ENCODE results near the gene MAS1. TPM values are rescaled to one million over a fixed set of nuclear protein-coding genes. Genes with fewer than 3 reads are reported as not detected.
"Not testable (repeated sequence)": the region's sequence is repeated elsewhere in the genome, so short reads cannot be mapped to it uniquely, and the experiment has no call there.

Gene MAS1
- total RNA-seq, result not detected
- long read RNA-seq, result 0 reads

DNA sequence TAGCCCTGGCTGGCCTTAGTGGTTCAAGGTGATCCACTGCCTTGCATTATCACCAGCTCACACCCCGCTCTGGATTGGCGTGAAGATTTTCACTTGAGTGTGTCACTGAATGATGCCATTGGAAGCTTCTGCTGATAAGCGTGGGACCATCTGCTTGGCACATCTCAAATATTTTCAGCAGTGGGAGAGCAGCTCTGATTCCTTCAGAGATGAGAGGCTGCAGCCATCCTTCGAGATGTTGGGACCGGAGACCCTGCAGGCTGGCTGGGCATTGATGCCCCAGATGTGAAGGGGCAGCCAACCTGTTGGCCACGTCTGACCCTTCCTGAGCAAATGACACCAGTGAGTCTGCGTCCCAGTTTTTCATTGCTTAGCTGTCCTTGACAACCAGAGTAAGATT is at the start of gene MAS1:
Gene MAS1, plus strand, starts transcription at position 197 of the 400 bp plus-strand sequence. CDS start 15,968 bp downstream, outside the sequence.
- intact Hi-C loops (cut with DNase I), result no loop called here
- ATAC-seq (ENCODE audit: poor library complexity), result no peak

DNA sequence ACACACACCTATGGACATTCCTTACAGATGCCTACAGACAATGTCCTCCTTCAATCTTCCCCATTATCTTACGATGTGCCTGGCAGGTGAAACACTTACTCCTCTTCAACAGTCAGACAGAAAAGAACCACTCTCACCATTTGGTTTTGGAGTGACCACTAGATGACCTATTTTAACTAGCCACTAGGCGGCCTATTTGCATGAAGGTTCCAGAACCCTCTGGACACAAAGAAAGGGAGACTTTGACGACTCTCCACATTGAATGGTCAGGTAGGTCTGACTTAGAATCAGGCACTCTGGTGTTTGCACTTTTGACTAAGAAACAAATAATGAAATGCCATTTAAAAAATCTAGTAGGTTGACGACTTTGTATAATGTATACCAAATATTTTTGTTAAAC is 48.8 kb upstream of the MAS1 start:
- intact Hi-C loops (cut with DNase I), result no loop called here
- DNase-seq, result no peak
- no peak for ATAC-seq (ENCODE audit: poor library complexity)

More for the DNA sequence above, at the start of gene MAS1:
- no peak for DNase-seq

DNA sequence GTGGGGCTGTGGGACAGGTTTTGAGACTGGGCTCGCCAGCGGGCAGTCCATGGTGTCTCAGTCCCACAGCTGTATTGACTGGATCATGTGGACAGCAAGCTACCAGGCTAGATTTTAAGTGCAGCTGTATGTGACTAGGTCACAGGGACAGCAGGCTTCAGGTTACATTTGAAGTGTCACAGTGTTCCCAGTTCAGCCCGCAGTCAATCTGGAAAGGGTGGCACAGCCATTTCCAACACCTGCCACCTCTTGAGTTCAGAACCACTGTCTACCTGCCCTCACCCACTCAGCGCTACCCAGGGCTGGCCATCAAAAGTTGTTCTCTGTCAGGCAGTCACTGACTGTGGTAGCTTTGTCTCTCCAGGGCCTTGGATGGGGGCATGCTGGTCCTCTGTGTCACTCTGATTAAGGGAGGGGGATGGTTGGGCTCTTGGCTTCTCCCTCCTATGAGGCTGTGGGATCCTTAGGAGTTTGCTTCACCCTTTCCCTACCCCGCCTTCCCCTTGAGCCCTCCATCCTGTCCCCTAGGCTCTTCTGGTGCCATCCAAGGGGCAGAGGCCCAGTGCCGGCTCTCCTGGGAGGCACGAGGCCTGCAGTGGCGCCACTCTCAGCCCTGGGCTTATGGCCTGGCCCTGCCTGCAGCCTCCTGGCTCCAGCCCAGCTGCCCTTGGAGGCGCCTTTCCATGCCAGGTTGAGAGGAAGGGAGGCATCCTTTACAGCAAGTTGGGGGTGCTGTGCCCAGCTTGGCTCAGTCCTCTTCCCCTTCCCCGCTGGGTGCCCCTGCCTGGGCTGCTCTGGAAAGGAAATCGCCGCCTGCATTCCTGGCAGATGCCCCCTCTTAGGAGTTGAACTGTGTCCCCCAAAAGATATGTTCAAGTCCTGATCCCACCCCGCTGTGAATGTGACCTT is 45.8 kb upstream of the MAS1 start:
- DNase-seq, result no peak
- ATAC-seq (ENCODE audit: poor library complexity), result no peak
- intact Hi-C loops (cut with DNase I), result no loop called here

DNA sequence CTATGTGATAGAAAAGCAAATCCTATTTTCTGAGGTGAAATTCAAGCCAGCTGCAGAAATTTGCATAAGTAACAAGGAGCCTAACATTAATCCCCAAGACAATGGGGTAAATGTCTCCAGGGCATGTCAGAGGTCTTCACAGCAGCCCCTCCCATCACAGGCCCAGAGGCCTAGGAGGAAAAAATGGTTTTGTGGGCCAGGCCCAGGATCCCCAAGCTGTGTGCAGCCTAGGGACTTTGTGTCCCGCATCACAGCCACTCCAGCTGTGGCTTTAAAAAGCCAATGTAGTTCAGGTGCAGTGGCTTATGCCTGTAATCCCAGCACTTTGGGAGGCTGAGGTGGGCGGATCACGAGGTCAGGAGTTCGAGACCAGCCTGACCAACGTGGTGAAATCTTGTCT is 42.2 kb upstream of the MAS1 start:
- intact Hi-C loops (cut with DNase I); DNase-seq; ATAC-seq (ENCODE audit: poor library complexity): not testable (repeated sequence)

DNA sequence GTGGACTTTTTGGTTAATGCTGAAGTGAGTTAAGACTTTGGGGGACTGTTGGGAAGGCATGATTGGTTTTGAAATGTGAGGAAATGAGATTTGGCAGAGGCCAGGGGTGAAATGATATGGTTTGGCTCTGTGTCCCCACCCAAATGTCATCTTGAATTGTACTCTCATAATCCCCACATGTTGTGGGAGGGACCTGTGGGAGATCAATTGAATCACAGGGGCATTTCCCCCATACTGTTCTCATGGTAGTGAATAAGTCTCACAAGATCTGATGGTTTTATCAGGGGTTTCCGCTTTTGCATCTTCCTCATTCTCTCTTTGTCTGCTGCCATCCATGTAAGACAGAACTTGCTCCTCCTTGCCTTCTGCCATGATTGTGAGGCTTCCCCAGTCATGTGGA is 40.9 kb upstream of the MAS1 start:
- ATAC-seq (ENCODE audit: poor library complexity); intact Hi-C loops (cut with DNase I); DNase-seq: not testable (repeated sequence)

DNA sequence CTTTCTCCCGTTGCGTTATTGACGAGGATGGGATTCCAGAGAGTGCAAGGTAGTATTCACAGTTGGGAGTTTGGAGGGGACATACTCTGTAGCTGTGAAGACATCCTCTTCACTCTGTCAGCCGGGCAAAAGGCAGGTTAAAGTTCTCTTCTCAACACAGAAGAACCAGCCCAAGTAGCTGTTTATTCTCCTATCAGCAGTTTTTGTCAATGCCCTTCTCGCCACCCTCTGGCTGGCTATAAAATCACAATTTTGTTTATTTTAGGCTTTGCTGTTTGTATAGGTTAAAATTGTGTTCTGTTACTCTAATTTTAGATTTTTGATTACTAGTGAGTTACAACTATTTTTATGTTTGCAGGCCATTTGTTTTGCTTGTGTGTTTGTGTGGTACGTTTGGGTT is 37.9 kb upstream of the MAS1 start:
- intact Hi-C loops (cut with DNase I), result no loop called here
- no peak for DNase-seq
- peak; percentile 18 for ATAC-seq (ENCODE audit: poor library complexity)

DNA sequence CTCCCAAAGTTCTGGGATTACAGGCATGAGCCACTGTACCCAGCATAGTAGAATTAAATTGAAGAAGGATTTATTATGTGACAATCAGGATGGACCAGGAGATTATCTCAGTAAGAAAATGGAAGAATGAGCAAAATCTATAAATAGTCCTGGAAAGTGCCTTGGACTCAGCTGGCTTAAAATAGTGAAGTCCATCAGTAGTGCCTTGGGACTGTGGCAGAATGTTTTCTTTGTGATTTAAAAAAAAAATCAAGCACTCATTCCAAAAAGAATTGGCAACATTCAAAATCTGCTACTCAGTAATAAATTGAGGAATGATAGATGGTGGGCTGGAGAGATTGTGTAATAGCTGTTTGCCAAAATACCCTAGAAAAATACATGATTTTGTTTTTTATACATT is 37.0 kb upstream of the MAS1 start:
- DNase-seq, result no peak
- peak; percentile 64 for ATAC-seq (ENCODE audit: poor library complexity)
- intact Hi-C loops (cut with DNase I), result no loop called here

DNA sequence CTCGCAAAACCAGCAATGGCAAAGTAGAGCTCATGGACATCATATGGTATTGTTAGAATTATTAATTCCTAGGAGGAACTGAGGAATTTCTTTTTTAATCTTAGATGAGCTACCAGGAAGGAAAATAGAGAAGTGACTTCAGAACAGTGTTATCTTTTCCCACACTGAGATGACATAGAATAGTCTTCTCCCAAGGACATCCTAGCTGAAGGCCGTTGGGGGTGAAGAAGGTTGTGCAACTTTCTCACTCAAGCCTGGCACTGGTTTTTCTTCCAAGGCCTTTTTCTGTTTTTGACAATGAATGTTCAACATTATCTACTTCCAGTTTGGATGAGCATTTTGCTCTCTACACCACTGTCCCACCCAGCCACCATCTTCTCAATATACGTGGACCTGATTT is 35.8 kb upstream of the MAS1 start:
- DNase-seq (no peak), ATAC-seq (ENCODE audit: poor library complexity) (no peak)
- intact Hi-C loops (cut with DNase I), result no loop called here

DNA sequence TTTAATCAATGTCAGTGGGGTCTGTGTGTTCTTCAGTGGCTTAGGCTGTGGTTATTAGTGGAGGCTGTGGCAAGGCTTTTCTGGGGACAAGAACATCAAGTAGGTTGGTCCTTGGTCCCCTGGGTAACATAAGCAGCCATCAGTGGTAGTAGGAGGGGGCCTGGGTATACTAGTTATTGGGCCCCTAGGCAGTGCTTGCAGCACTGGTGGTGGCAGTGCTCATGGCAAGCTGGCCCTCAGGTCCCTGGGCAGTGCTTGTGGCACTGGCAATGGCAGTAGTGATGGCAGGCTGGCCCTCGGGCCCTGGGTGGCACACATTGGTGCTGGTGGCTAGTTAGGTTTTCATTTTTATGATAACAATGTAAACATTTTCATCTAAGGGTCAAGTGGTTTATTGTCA is 32.5 kb upstream of the MAS1 start:
- intact Hi-C loops (cut with DNase I), result no loop called here
- DNase-seq, result no peak
- ATAC-seq (ENCODE audit: poor library complexity), result no peak

DNA sequence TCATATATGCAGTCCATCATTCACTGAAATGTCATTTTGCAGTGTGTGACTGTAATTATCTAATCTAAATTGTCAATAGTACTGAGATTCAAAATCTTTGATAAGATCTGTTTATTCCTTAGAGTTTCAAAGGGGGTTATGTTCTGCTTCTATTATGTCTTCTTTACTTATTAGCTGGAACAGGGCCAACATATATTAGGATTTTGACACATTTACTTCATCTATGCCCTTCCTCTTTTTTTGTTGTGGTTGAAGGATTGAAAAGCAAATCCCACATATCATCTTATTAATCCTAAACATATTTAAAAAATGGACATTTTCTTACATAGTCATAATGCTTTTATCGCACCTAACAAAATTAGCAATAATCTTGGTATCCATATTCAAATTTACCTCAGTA is 30.3 kb upstream of the MAS1 start:
- DNase-seq, result no peak
- ATAC-seq (ENCODE audit: poor library complexity), result no peak
- intact Hi-C loops (cut with DNase I), result loop anchor here (5.0 kb wide), 2 partner anchors 82 to 597 kb away; no protein-coding TSS in a partner anchor

DNA sequence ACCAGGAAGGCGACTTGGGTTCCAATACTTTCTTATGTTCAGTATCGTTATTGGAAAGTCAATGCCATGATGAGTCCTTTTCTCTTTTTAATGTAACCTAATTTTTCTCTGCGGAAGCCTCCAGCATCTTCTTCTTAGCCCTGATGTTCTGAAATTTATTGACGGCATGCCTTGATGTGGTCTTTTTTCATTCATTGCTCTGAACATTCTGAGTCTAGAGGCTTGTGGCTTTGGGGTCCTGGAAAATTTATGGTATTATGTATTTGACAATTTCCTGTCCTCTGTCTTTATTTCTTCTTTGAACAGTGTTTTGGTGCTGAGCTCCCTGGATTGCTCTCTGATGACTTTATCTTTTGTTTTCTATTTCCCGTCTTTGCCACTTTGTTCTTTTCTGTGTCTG is 28.7 kb upstream of the MAS1 start:
- intact Hi-C loops (cut with DNase I), result loop anchor here (5.0 kb wide), 2 partner anchors 80 to 595 kb away; no protein-coding TSS in a partner anchor
- ATAC-seq (ENCODE audit: poor library complexity) (no peak), DNase-seq (no peak)

DNA sequence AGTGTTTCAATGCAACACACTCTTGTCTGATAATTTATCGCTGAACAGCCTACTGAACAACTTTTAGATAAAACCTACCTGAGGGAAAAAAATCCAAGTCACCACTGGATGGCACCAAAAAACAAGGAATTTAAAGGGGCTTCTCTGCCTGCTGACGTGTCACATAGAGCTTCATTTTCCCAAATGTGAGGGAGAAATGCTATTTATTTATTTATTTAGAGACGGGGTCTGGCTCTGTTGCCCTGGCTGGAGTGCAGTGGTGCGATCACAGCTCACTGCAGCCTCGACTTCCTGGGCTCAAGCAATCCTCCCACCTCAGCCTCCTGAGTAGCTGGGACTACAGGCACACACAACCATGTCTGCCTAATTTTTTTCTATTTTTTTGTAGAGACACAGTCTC is 27.4 kb upstream of the MAS1 start:
- not testable (repeated sequence) for DNase-seq
- peak; percentile 81 for ATAC-seq (ENCODE audit: poor library complexity)
- intact Hi-C loops (cut with DNase I), result loop anchor here (5.0 kb wide), 2 partner anchors 79 to 594 kb away; no protein-coding TSS in a partner anchor

DNA sequence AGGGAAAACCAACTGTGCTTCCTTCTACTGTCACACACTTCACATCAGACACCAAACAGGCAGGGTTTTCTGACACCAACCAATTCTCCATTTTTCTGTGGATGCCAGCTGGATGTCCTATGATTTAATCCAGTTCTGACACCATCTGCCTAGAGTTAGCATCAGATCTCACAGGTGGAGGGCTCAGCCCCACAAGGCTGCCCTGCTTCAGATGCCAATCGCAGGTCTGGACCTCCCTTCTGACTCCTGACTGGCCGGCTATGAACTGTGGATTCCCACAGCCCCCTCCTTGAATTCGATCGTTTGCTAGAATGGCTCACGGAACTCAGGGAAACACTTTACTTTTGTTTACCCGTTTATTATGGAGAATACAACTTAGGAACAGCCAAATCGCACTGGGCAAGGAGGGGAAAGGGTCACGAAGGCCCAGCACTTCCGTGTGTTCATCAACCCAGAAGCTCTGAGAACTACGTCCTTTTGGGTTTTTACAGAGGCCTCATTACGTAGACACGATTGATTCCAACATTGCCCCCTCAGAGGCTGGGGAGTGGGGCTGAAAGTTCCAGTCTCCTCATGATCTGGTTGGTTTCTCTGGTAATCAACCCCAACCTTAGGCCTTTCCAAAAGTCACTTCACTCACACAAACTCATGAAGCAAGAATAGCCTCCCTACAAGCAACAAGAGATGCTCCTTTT is 25.4 kb upstream of the MAS1 start:
- intact Hi-C loops (cut with DNase I), result no loop called here
- ATAC-seq (ENCODE audit: poor library complexity), result no peak
- DNase-seq, result no peak

DNA sequence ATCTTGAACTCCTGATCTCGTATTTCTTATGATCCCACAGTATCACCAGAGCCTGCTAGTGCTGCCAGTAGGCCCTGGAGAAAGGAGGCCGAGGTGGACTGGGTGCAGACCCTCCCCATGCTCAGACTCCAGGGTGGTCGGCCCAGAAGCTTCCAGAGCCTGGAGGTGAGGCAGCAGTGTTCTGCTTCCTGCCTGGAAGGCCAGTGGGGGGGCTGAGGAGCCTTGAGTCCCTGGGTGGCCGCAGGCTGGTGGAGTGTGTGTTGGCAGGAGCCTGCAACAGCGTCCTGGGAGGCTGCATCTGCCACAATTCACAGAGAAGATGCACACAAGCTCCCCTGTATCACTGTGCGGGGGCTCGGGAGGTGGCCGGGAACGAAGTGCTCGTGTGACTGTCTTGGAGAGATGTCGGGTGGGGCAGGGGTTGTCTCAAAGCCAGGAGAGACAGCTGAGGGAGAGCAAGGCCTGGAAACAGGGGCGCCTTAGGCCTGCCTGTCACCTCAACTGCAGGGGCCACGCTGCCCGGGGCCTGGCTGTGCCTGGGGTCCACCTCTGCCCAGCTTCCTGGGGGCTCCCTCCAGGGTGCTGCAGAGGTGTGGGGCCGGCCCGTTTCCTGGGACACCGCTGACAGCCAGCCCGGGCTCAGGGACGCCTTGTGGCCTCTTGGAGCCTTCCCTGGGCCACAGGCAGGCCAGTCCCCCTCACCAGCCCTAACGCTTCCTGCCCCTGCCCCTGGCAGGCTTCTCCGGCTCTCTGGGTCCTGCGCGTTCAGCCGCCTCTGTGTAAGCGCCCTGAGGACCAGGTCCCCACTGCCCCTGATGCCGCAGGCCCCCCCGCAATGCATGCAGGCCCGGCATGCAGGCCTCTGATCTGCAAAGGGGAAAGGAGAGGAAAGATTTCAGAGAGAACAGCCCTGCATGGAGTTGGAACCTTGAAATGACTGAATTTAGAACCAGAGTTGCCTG is 24.2 kb upstream of the MAS1 start:
- intact Hi-C loops (cut with DNase I), result no loop called here
- no peak for DNase-seq
- ATAC-seq (ENCODE audit: poor library complexity), result no peak

DNA sequence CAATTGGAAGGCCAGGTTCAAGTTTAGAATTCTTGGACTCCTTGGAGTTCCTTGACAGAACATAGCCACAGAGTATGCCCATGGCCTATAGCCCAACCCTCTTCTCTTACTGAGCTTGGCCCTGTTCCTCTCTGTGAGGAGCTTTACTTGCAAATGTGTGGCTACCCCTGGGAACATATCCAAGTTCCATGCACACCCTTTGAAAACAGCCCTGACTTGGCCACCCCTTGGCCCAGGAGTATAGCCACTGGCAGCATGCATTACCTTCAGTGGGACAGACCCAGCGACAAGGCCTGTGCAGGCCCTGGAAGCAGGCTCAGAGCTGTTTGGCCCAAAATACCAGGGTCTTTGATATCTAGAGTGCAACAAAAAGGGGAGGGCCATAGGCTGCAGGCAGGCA is 19.5 kb upstream of the MAS1 start:
- no peak for ATAC-seq (ENCODE audit: poor library complexity)
- intact Hi-C loops (cut with DNase I), result no loop called here

DNA sequence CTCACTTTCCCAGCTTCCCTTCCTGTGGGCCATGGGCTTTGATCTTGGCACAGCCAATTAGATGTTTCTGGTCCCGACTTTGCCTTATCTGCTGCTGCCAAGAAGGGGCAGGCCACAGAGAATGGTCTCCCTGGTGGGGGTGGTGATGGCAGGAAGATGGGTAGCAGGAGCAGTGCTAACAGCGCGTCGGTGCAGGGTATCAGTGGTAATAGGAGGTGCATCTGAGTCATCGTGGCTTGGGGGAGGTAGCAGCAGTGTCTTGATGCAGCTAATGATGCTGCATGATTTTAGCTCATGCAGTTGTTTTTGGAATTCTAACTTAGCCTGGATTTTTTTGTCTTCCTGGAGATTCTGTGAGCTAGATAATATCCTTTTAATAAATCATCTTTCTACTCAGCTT is 18.9 kb upstream of the MAS1 start:
- no peak for ATAC-seq (ENCODE audit: poor library complexity)
- no peak for DNase-seq
- intact Hi-C loops (cut with DNase I), result no loop called here

More for the DNA sequence above, 19.5 kb upstream of the MAS1 start:
- DNase-seq, result no peak

DNA sequence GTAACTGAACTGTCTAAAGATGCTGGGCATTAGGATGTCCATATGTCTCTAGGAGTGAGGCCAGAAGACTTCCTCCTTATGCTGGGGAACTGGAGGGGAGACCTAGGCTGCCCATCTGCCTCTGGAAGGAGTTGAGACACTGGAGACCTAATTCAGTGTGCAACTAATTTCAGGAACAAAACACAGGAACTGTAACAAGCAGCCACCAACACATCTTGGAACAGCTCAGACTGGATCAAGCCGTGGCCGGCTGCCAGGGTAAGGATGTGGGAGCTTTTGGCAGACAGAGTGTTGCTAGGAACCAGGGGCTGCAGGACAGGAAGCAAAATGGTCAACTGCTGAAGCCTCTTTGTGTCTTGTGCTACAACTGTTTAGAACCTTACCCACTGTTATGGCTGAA is 16.4 kb upstream of the MAS1 start:
- peak; percentile 76 for DNase-seq
- peak; percentile 56 for ATAC-seq (ENCODE audit: poor library complexity)
- intact Hi-C loops (cut with DNase I), result no loop called here

DNA sequence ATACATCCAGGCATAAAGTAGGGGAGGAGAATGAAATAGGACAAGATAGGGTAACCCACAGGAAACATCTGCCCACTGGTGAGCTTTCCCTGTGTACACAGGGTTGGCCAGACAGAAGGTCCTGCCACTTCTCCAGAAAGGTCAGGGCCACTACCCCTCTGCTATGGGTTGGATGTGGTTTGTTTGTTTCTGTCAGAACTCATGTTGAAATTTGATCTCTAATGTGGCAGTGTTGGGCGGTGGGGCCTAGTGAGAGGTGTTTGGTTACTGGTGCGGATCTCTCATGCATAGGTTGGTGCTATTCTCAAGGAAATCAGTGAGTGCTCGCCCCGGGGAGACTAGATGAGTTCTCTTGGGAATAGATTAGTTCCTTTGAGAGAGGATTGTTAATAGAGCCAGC is 15.6 kb upstream of the MAS1 start:
- DNase-seq (no peak), ATAC-seq (ENCODE audit: poor library complexity) (no peak)
- intact Hi-C loops (cut with DNase I), result no loop called here

DNA sequence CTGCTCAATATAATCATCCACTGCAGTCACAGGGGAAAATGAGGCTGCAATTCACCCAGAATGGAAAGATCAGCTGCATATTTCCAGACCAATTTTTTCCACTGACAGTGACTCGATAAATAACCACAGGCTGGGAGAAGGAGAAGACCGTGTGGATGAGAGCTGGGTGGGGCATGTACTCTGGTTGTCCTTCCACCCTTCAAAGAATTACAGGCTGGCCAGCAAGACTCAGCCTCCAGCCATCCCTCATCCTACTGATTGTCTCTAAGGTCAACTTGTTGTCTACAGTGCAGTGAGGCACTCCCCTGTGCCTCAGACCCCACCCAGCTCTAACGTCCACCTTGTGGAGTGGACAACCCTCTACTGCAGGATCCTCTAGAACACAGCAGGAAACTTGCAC is 14.5 kb upstream of the MAS1 start:
- intact Hi-C loops (cut with DNase I), result no loop called here
- DNase-seq (no peak), ATAC-seq (ENCODE audit: poor library complexity) (no peak)

All from Right ventricle myocardium superior (tissue), 1 donor.